Measurements from ENCODE around the gene SAMD11.
A peak's percentile ranks its signal among the peaks of the same experiment; 100 is the strongest.

SAMD11 gene

DNA sequence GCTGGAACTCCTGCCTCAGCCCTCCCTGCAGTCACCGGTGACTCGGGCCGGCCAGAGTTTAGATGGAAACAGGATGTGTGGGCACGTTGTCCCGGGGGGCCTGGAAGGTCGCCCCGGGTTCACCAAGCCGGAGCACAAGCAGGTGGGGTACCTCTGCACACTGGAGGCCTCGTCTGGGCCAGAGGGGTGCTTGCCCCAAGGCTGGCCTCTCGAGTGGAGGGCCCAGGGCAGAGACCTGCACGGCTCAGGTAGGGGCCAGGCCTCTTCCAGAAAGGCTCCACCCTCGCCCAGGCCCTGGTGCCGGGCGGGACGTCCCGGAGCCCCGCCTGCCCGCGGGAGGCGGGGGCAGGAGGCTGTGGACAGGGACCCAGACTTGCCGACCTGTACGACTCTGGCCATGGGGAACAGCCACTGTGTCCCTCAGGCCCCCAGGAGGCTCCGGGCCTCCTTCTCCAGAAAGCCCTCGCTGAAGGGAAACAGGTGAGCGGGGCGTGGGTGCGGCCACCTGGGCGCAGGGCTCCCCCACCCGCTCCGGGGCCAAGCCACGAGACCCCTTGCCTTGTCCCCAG is 42.5 kb downstream of the SAMD11 start, which contains the start of gene PLEKHN1:
PLEKHN1 (plus strand) TSS at position 348 of the 569 bp plus-strand sequence; CDS start at position 398, 50 bp downstream.
- Histone ChIP-seq H3K27me3 (replicated peaks) (peaks cover 4% of the 10 kb centered on the region), H3K27ac (peak within 1 kb of the TSS; percentile 70), H3K4me3 (ENCODE audit: low read depth, low read length) (peak within 1 kb of the TSS; percentile 63), H3K36me3 (replicated peaks) (peaks cover 16% of the 10 kb centered on the region)
- no peak for TF ChIP-seq CTCF (IDR thresholded peaks at IDR 0.05; ENCODE audit: low read depth, low read length, missing control alignments)
- DNase-seq: peak; percentile 55
- in situ Hi-C loops (cut with HindIII; ENCODE audit: low pct_ligation_motif_present, low sequenced_read_pairs): no loop called here

DNA sequence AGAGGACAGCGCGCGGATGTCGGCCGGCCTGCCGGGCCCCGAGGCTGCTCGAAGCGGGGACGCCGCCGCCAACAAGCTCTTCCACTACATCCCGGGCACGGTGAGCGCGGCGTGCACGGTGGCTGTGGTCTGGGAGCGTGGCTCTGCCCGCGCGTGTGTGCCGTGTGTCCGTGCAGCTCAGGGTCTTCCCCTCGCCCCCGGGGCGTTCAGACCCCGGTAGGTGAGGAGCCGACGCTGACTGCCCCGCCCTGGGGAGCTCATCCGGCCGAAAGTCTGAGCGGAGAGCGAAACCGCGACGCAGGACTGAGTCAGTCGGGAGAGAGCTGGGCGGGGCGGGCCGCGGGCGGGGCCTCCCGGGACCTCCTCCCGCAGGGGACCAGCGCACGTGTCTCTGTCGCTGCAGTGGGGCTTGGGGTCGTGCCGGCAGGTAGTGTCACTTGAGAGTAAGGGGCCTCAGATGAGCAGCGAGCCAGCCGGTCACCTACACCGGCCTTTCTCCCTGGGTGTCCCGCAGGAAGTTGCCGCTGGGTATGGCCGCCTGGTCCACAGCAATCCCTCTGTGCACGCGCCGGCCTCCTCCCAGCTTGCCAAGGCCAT is 43.1 kb downstream of the SAMD11 start:
- Histone ChIP-seq H3K27me3 (replicated peaks) (peaks cover 4% of the 10 kb centered on the region), H3K36me3 (replicated peaks) (peaks cover 14% of the 10 kb centered on the region), H3K27ac (peak overlapping the region; percentile 70), H3K4me3 (ENCODE audit: low read depth, low read length) (peak overlapping the region; percentile 63)
- in situ Hi-C loops (cut with HindIII; ENCODE audit: low pct_ligation_motif_present, low sequenced_read_pairs): no loop called here
- peak; percentile 49 for DNase-seq
- no peak for TF ChIP-seq CTCF (IDR thresholded peaks at IDR 0.05; ENCODE audit: low read depth, low read length, missing control alignments)

DNA sequence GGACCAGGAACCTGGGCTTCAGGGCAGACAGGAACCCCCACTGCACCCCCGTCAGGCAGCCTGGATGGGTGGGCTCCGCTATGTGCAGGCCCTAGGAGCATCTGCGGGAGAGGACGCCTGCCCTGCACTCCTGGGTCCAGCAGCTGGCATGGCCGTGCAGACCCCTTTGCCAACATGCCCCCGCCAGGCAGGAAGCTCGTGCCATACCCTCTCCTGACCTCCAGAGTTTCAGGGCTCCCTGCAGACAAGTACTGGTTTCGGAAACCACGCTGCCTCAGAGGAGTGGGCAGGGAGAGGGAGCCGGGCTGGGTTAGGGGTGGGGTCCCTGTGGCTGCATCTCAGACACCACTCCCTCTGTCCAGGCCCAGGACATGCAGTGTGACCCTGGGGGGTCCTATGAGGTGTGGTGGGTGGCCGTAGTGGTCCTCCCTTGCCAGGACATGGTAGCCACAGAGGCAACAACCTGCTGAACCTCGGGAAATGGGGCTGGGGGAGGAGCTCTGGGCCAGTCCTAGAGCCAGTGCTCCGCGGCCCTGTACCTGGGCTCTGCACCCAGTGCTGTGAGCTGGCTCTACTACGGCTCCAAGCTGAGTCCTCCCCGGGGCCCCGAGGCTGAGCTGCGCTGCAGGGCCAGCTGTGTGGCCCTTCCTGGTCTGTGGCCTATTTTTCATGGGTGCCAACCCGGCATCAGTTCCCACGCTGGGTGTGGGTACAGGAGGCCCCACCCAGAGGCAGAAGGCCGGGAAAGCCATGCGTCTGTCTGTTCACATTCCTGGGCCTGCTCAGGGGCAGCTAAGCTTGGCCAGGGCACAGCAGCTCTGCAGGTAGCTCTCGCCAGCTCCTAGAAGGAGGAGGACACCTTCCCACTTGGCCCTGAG is 44.0 kb downstream of the SAMD11 start:
- no peak overlapping the region for H3K27ac ChIP-seq
- peaks cover 4% of the 10 kb centered on the region for H3K27me3 ChIP-seq (replicated peaks)
- no peak for DNase-seq
- no peak for TF ChIP-seq CTCF (IDR thresholded peaks at IDR 0.05; ENCODE audit: low read depth, low read length, missing control alignments)
- H3K4me3 ChIP-seq (ENCODE audit: low read depth, low read length): no peak overlapping the region
- peaks cover 8% of the 10 kb centered on the region for H3K36me3 ChIP-seq (replicated peaks)
- in situ Hi-C loops (cut with HindIII; ENCODE audit: low pct_ligation_motif_present, low sequenced_read_pairs): no loop called here

DNA sequence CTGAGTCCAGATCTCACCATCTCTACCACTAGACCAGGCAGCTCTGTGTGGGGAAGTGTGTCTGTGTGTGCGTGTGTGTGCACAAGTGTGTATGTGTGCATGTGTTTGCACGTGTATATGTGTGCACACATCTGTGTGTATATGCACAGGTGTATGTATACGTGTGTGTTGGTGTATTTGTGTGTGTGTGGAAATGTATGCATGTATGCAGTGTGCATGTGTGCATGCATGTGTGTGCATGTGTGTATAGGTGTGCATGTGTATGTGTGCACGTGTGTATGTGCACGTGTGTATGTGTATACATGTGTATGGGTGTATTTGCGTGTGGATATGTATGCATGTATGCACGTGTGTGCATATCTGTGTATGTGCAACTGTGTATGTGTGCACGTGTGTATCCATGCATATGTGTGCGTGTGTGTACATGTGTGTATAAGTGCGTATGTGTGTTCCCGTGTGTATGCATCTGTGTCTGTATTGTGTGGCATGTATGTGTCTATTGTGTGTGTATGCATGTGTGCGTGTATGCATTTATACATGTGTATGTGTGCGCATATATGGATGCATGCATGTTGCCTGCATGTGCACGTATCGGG is 45.6 kb downstream of the SAMD11 start:
- DNase-seq: no peak
- no peak for TF ChIP-seq CTCF (IDR thresholded peaks at IDR 0.05; ENCODE audit: low read depth, low read length, missing control alignments)
- Histone ChIP-seq H3K27ac (no peak overlapping the region), H3K36me3 (replicated peaks) (no peaks in the 10 kb centered on the region), H3K27me3 (replicated peaks) (peaks cover 4% of the 10 kb centered on the region), H3K4me3 (ENCODE audit: low read depth, low read length) (no peak overlapping the region)
- in situ Hi-C loops (cut with HindIII; ENCODE audit: low pct_ligation_motif_present, low sequenced_read_pairs): no loop called here

- no peak overlapping the region for H3K27ac ChIP-seq
- H3K27me3 ChIP-seq (replicated peaks): peaks cover 4% of the 10 kb centered on the region
- H3K4me3 ChIP-seq (ENCODE audit: low read depth, low read length): no peak overlapping the region
- H3K36me3 ChIP-seq (replicated peaks): no peaks in the 10 kb centered on the region
- DNase-seq: no peak
- no peak for TF ChIP-seq CTCF (IDR thresholded peaks at IDR 0.05; ENCODE audit: low read depth, low read length, missing control alignments)
- in situ Hi-C loops (cut with HindIII; ENCODE audit: low pct_ligation_motif_present, low sequenced_read_pairs): no loop called here
Measured at GRCh38 chr1:970242-970972, 46.7 kb downstream of the SAMD11 start.
